Uterus (tissue), 2 donors: Measurements from ENCODE around the gene SLCO2B1.

ENCODE experiments used
- POLR2A ChIP-seq, 2 donors: fragments of 450-650 bp; IDR thresholded peaks; one replicate each; pipeline ENCODE4 v1.6.1; 2016; ENCODE audit warnings: antibody characterized with exemption in 2 of 2, mild to moderate bottlenecking in 1 of 2, moderate library complexity in 1 of 2
- TF ChIP-seq, protein P1 (sequence below), 4 experiments: fragments of 200-600 bp in 2 of 4; fragments of 450-650 bp in 2 of 4; sonication (generic) in 2 of 4; IDR thresholded peaks; one replicate each; pipeline ENCODE4 v1.5.1; 2016 to 2019; ENCODE audit warnings: antibody characterized with exemption in 4 of 4, mild to moderate bottlenecking in 2 of 4, moderate library complexity in 1 of 4

- TF ChIP-seq, protein P1, sequence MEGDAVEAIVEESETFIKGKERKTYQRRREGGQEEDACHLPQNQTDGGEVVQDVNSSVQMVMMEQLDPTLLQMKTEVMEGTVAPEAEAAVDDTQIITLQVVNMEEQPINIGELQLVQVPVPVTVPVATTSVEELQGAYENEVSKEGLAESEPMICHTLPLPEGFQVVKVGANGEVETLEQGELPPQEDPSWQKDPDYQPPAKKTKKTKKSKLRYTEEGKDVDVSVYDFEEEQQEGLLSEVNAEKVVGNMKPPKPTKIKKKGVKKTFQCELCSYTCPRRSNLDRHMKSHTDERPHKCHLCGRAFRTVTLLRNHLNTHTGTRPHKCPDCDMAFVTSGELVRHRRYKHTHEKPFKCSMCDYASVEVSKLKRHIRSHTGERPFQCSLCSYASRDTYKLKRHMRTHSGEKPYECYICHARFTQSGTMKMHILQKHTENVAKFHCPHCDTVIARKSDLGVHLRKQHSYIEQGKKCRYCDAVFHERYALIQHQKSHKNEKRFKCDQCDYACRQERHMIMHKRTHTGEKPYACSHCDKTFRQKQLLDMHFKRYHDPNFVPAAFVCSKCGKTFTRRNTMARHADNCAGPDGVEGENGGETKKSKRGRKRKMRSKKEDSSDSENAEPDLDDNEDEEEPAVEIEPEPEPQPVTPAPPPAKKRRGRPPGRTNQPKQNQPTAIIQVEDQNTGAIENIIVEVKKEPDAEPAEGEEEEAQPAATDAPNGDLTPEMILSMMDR (IDR thresholded peaks at IDR 0.05) = no peak
- TF ChIP-seq POLR2A (IDR thresholded peaks at IDR 0.05) = no peak
These were observed 15.9 kb downstream of the SLCO2B1 start for GRCh38 chr11:75166791-75167190.
